GM19239 (cell line): ENCODE measurements around the gene TBCC.

Experiments used
- DNase-seq: peaks from one replicate; pipeline ENCODE4 v3.0.0; 2011; ENCODE audit warnings: low spot score; ENCODE audit not compliant: insufficient read length
- FAIRE-seq: peaks from 2 replicates; lab custom pipeline; 2011; peaks lifted over from hg19 to GRCh38; lab: Jason Lieb, UNC

Gene TBCC

GRCh38 chr6:42745640-42746462 is at the start of gene TBCC:
Gene TBCC (minus strand): TSS chr6:42746103. CDS start chr6:42746073, 30 bp downstream.
- DNase-seq (peak; percentile 95), FAIRE-seq (peak; percentile 94)

- FAIRE-seq (no peak), DNase-seq (no peak)
These were observed 49.7 kb upstream of the TBCC start for GRCh38 chr6:42795651-42796050.

GRCh38 chr6:42791706-42792320 is 45.9 kb upstream of the TBCC start:
- DNase-seq (no peak), FAIRE-seq (no peak)

GRCh38 chr6:42790549-42791181 is 44.8 kb upstream of the TBCC start:
- DNase-seq (no peak), FAIRE-seq (no peak)

- FAIRE-seq = no peak
These were observed 42.8 kb upstream of the TBCC start for GRCh38 chr6:42788671-42789070.

GRCh38 chr6:42787063-42787472 is 41.2 kb upstream of the TBCC start:
- DNase-seq = no peak
- no peak for FAIRE-seq

More at GRCh38 chr6:42788671-42789070, 42.8 kb upstream of the TBCC start:
- no peak for DNase-seq

- FAIRE-seq (no peak), DNase-seq (no peak)
These were observed 40.7 kb upstream of the TBCC start for GRCh38 chr6:42786525-42786985.

- FAIRE-seq (peak; percentile 48), DNase-seq (no peak)
These were observed 39.0 kb upstream of the TBCC start for GRCh38 chr6:42784717-42785498.

GRCh38 chr6:42783876-42784642 is 38.2 kb upstream of the TBCC start:
- no peak for DNase-seq
- FAIRE-seq = peak; percentile 68

- FAIRE-seq = no peak
- DNase-seq = peak; percentile 36
These were observed 37.4 kb upstream of the TBCC start for GRCh38 chr6:42783177-42783875.

GRCh38 chr6:42782689-42783176 is 36.8 kb upstream of the TBCC start:
- DNase-seq (peak; percentile 46), FAIRE-seq (peak; percentile 35)

- peak; percentile 37 for FAIRE-seq
- peak; percentile 32 for DNase-seq
These were observed 36.1 kb upstream of the TBCC start, which contains the start of gene BICRAL for GRCh38 chr6:42781796-42782688. Gene BICRAL (plus strand): TSS chr6:42782052. CDS start chr6:42822023, 39,971 bp downstream.

GRCh38 chr6:42781546-42781795 is 35.6 kb upstream of the TBCC start:
- DNase-seq (no peak), FAIRE-seq (no peak)

GRCh38 chr6:42779521-42779920 is 33.6 kb upstream of the TBCC start:
- DNase-seq (no peak), FAIRE-seq (no peak)

GRCh38 chr6:42778122-42778521 is 32.2 kb upstream of the TBCC start:
- no peak for FAIRE-seq
- DNase-seq = no peak

GRCh38 chr6:42777126-42777822 is 31.4 kb upstream of the TBCC start:
- DNase-seq (no peak), FAIRE-seq (peak; percentile 85)

GRCh38 chr6:42774821-42775487 is 29.1 kb upstream of the TBCC start:
- DNase-seq (peak; percentile 28), FAIRE-seq (peak; percentile 92)
